Karpas-422 (cell line): ENCODE data around the gene SFRP2. TPM values are rescaled to one million over a fixed set of nuclear protein-coding genes. Genes with fewer than 3 reads are reported as not detected.
A peak's percentile ranks its signal among the peaks of the same experiment; 100 is the strongest.

Source experiments
- DNase-seq: peaks from one replicate; pipeline ENCODE4 v3.0.0-alpha.2; 2015
- H2AFZ ChIP-seq: fragments of 200-600 bp; sonication (generic); 2 replicates; pipeline ENCODE4 v1.6.1; 2014; ENCODE audit warnings: antibody characterized with exemption, low read length, mixed read lengths
- H3K27ac ChIP-seq: fragments of 200-600 bp; sonication (generic); 2 replicates; pipeline ENCODE4 v1.5.1; 2014; ENCODE audit warnings: mild to moderate bottlenecking, low read length, moderate library complexity
- H3K27me3 ChIP-seq: fragments of 200-600 bp; sonication (generic); 2 replicates; pipeline ENCODE4 v1.6.1; 2014; ENCODE audit warnings: low read length, mixed read lengths
- H3K36me3 ChIP-seq: fragments of 200-600 bp; sonication (generic); 2 replicates; pipeline ENCODE4 v1.6.1; 2014; ENCODE audit warnings: low read length, mixed read lengths; ENCODE audit not compliant: insufficient read depth
- H3K4me1 ChIP-seq: fragments of 200-600 bp; sonication (generic); 2 replicates; pipeline ENCODE4 v1.6.1; 2014; ENCODE audit warnings: mild to moderate bottlenecking, low read length, mixed read lengths
- H3K4me2 ChIP-seq: fragments of 200-600 bp; sonication (generic); 2 replicates; pipeline ENCODE4 v1.6.1; 2014; ENCODE audit warnings: low read length, low read depth, mild to moderate bottlenecking; ENCODE audit not compliant: poor library complexity, severe bottlenecking
- H3K4me3 ChIP-seq: fragments of 200-600 bp; sonication (generic); 2 replicates; pipeline ENCODE4 v1.5.1; 2014; ENCODE audit warnings: mild to moderate bottlenecking, antibody characterized with exemption, low read length, mixed read lengths
- H3K79me2 ChIP-seq: fragments of 200-600 bp; sonication (generic); 2 replicates; pipeline ENCODE4 v1.6.1; 2014; ENCODE audit warnings: mild to moderate bottlenecking, low read length, mixed read lengths
- H3K9ac ChIP-seq: fragments of 200-600 bp; sonication (generic); 2 replicates; pipeline ENCODE4 v1.6.0; 2014; ENCODE audit warnings: low read length
- H3K9me2 ChIP-seq: fragments of 200-600 bp; sonication (generic), shearing (Covaris generic); replicated peaks from 2 replicates; pipeline ENCODE4 v1.6.0; 2014; ENCODE audit warnings: mild to moderate bottlenecking, low read length, moderate library complexity; ENCODE audit not compliant: insufficient read depth
- H3K9me3 ChIP-seq: fragments of 300-700, 200-600 bp; sonication (generic); 2 replicates; pipeline ENCODE4 v1.6.1; 2014; ENCODE audit warnings: low read length, mixed read lengths
- H4K20me1 ChIP-seq: fragments of 200-600 bp; sonication (generic); 2 replicates; pipeline ENCODE4 v1.6.1; 2014; ENCODE audit warnings: mild to moderate bottlenecking, antibody characterized with exemption, low read length, low read depth; ENCODE audit not compliant: insufficient read depth
- total RNA-seq: library from RNA; depleted of rRNA; stranded (reverse); fragments of >200 nt; shearing (Covaris generic); gene quantifications from 2 replicates; pipeline ENCODE4 v1.2.3, GENCODE V29; 2014; ENCODE audit warnings: low replicate concordance

SFRP2 gene
- total RNA-seq, 1 experiment from 2014 or later: not detected

GRCh38 chr4:153791746-153792617 is 3.1 kb upstream of the SFRP2 start:
- H3K9ac ChIP-seq: no peak overlapping the region
- H4K20me1 ChIP-seq: no peaks in the 10 kb centered on the region
- no peak overlapping the region for H3K27ac ChIP-seq
- H3K4me1 ChIP-seq: no peaks in the 10 kb centered on the region
- no peaks in the 10 kb centered on the region for H3K9me2 ChIP-seq
- no peak overlapping the region for H3K4me2 ChIP-seq
- H3K36me3 ChIP-seq: no peaks in the 10 kb centered on the region
- H3K4me3 ChIP-seq: no peak overlapping the region
- no peaks in the 10 kb centered on the region for H3K9me3 ChIP-seq
- DNase-seq: peak; percentile 64
- H3K27me3 ChIP-seq: no peaks in the 10 kb centered on the region
- no peaks in the 10 kb centered on the region for H3K79me2 ChIP-seq
- no peak overlapping the region for H2AFZ ChIP-seq

- no peak overlapping the region for H3K4me2 ChIP-seq
- no peaks in the 10 kb centered on the region for H3K36me3 ChIP-seq
- no peak overlapping the region for H3K9ac ChIP-seq
- H2AFZ ChIP-seq: no peak overlapping the region
- H3K27me3 ChIP-seq: no peaks in the 10 kb centered on the region
- H3K4me1 ChIP-seq: no peaks in the 10 kb centered on the region
- H3K27ac ChIP-seq: no peak overlapping the region
- no peaks in the 10 kb centered on the region for H4K20me1 ChIP-seq
- DNase-seq: no peak
- H3K4me3 ChIP-seq: no peak overlapping the region
- H3K9me2 ChIP-seq: no peaks in the 10 kb centered on the region
- no peaks in the 10 kb centered on the region for H3K9me3 ChIP-seq
- H3K79me2 ChIP-seq: no peaks in the 10 kb centered on the region
Observed at GRCh38 chr4:153790962-153791551, 2.2 kb upstream of the SFRP2 start.

GRCh38 chr4:153790500-153790865 is 1.6 kb upstream of the SFRP2 start:
- no peaks in the 10 kb centered on the region for H3K9me2 ChIP-seq
- no peak overlapping the region for H3K9ac ChIP-seq
- no peaks in the 10 kb centered on the region for H4K20me1 ChIP-seq
- H3K27me3 ChIP-seq: no peaks in the 10 kb centered on the region
- H3K79me2 ChIP-seq: no peaks in the 10 kb centered on the region
- H2AFZ ChIP-seq: no peak overlapping the region
- H3K27ac ChIP-seq: no peak overlapping the region
- no peak overlapping the region for H3K4me2 ChIP-seq
- H3K4me3 ChIP-seq: no peak overlapping the region
- DNase-seq: no peak
- no peaks in the 10 kb centered on the region for H3K9me3 ChIP-seq
- H3K36me3 ChIP-seq: no peaks in the 10 kb centered on the region
- no peaks in the 10 kb centered on the region for H3K4me1 ChIP-seq

GRCh38 chr4:153789741-153790499 is 1.0 kb upstream of the SFRP2 start:
- Histone ChIP-seq H2AFZ (no peak overlapping the region), H3K4me1 (no peaks in the 10 kb centered on the region), H3K4me2 (no peak overlapping the region), H3K27me3 (no peaks in the 10 kb centered on the region), H3K9me3 (no peaks in the 10 kb centered on the region), H3K79me2 (no peaks in the 10 kb centered on the region), H4K20me1 (no peaks in the 10 kb centered on the region), H3K9me2 (no peaks in the 10 kb centered on the region), H3K9ac (no peak overlapping the region), H3K4me3 (no peak overlapping the region), H3K27ac (no peak overlapping the region), H3K36me3 (no peaks in the 10 kb centered on the region)
- no peak for DNase-seq

- Histone ChIP-seq H3K9me2 (no peaks in the 10 kb centered on the region), H3K27ac (no peak overlapping the region), H2AFZ (no peak overlapping the region), H3K4me3 (no peak overlapping the region), H4K20me1 (no peaks in the 10 kb centered on the region), H3K4me2 (no peak overlapping the region), H3K27me3 (no peaks in the 10 kb centered on the region), H3K9me3 (no peaks in the 10 kb centered on the region), H3K79me2 (no peaks in the 10 kb centered on the region), H3K4me1 (no peaks in the 10 kb centered on the region), H3K36me3 (no peaks in the 10 kb centered on the region), H3K9ac (no peak overlapping the region)
- DNase-seq: no peak
Observed at GRCh38 chr4:153788051-153788412, 851 bp downstream of the SFRP2 start.

GRCh38 chr4:153787575-153787974 is 1.3 kb downstream of the SFRP2 start:
- no peaks in the 10 kb centered on the region for H3K27me3 ChIP-seq
- H3K27ac ChIP-seq: no peak overlapping the region
- H3K79me2 ChIP-seq: no peaks in the 10 kb centered on the region
- no peak for DNase-seq
- H3K4me2 ChIP-seq: no peak overlapping the region
- H3K4me1 ChIP-seq: no peaks in the 10 kb centered on the region
- H4K20me1 ChIP-seq: no peaks in the 10 kb centered on the region
- no peaks in the 10 kb centered on the region for H3K36me3 ChIP-seq
- H3K9me2 ChIP-seq: no peaks in the 10 kb centered on the region
- H3K4me3 ChIP-seq: no peak overlapping the region
- H3K9ac ChIP-seq: no peak overlapping the region
- H3K9me3 ChIP-seq: no peaks in the 10 kb centered on the region
- no peak overlapping the region for H2AFZ ChIP-seq

GRCh38 chr4:153787061-153787560 is 1.8 kb downstream of the SFRP2 start:
- Histone ChIP-seq H3K9ac (no peak overlapping the region), H2AFZ (no peak overlapping the region), H3K9me2 (no peaks in the 10 kb centered on the region), H3K79me2 (no peaks in the 10 kb centered on the region), H3K9me3 (no peaks in the 10 kb centered on the region), H4K20me1 (no peaks in the 10 kb centered on the region), H3K36me3 (no peaks in the 10 kb centered on the region), H3K27ac (no peak overlapping the region), H3K4me3 (no peak overlapping the region), H3K27me3 (no peaks in the 10 kb centered on the region), H3K4me2 (no peak overlapping the region), H3K4me1 (no peaks in the 10 kb centered on the region)
- no peak for DNase-seq
